Measurements from ENCODE around the gene RPS27L. TPM values are rescaled to one million over a fixed set of nuclear protein-coding genes. Genes with fewer than 3 reads are reported as not detected.

Gene RPS27L
- total and polyA plus RNA-seq, 9 of the 15 experiments (the other 6 are each of a cell fraction or from before 2014, with no cell fraction given) = 72.2 to 382 (median 116) TPM

- peak; percentile 38 to 87; a peak in 3 of 4 replicates for TF ChIP-seq SIN3A (IDR thresholded peaks at IDR 0.05; ENCODE audit: borderline replicate concordance in 2 of 2, control insufficient read depth in 1 of 2, low read depth in 2 of 2, low read length in 2 of 2)
- peak; percentile 83 for TF ChIP-seq MTA3 (IDR thresholded peaks at IDR 0.05; ENCODE audit: borderline replicate concordance)
- peak; percentile 97 for TF ChIP-seq POLR2A (conservative IDR thresholded peaks at IDR 0.05)
- TF ChIP-seq HDAC1 (IDR thresholded peaks at IDR 0.05) = peak; percentile 69 to 95; a peak in 3 of 4 replicates
- peak; percentile 63; the same call in 1 of the 2 replicates for TF ChIP-seq MXI1 (IDR thresholded peaks at IDR 0.05; ENCODE audit: low read depth, low read length)
- TF ChIP-seq THRA (IDR thresholded peaks at IDR 0.05) = no peak
- TF ChIP-seq POLR2H (tag; IDR thresholded peaks at IDR 0.05; ENCODE audit: low read depth) = peak; percentile 78
- no peak; the same call in 1 of the 2 replicates for TF ChIP-seq DPF2 (IDR thresholded peaks at IDR 0.05)
- TF ChIP-seq JUND (IDR thresholded peaks at IDR 0.05; ENCODE audit: borderline replicate concordance, low read depth, low read length) = peak; percentile 61
- TF ChIP-seq JUND (tag; IDR thresholded peaks at IDR 0.05; ENCODE audit: borderline replicate concordance, low read depth, low read length) = peak; percentile 21; the same call in 1 of the 3 replicates
- TF ChIP-seq BMI1 (IDR thresholded peaks at IDR 0.05; ENCODE audit: low read length) = no peak
- TF ChIP-seq PCBP2 (IDR thresholded peaks at IDR 0.05; ENCODE audit: low read depth, low read length, poor library complexity, severe bottlenecking) = no peak
- peak in 2 of 3 experiments; percentile 45 to 56 for TF ChIP-seq YY1 (IDR thresholded peaks at IDR 0.05; ENCODE audit: borderline replicate concordance in 1 of 3, control insufficient read depth in 1 of 3, extremely low read depth in 1 of 3, insufficient read depth in 3 of 3, insufficient read length in 1 of 3, insufficient replicate concordance in 2 of 3, low read depth in 1 of 3, low read length in 2 of 3)
- peak; percentile 15 to 74; a peak in 2 of 4 replicates for TF ChIP-seq MLLT1 (IDR thresholded peaks at IDR 0.05)
- TF ChIP-seq FOXJ2 (tag; IDR thresholded peaks at IDR 0.05) = peak; percentile 82
- peak in 1 of 3 experiments; percentile 4; a peak in 1 of 6 replicates for TF ChIP-seq CTCF (IDR thresholded peaks at IDR 0.05 in 2 of 3, conservative IDR thresholded peaks at IDR 0.05 in 1 of 3; ENCODE audit: insufficient read depth in 2 of 3, low read depth in 1 of 3, low read length in 3 of 3)
- peak; percentile 98 to 99 for TF ChIP-seq FOXK2 (conservative IDR thresholded peaks at IDR 0.05 in 1 of 2, IDR thresholded peaks at IDR 0.05 in 1 of 2; ENCODE audit: low read depth in 2 of 2)
- TF ChIP-seq EP400 (IDR thresholded peaks at IDR 0.05) = peak; percentile 94
- no peak for TF ChIP-seq PTTG1 (tag; IDR thresholded peaks at IDR 0.05; ENCODE audit: low read depth)
These were observed at the start of gene RPS27L (continued) for GRCh38 chr15:63157118-63157843.

All from K562 (cell line).